K562 treated with DMSO at 1 percent for 4 hours (cell line): Measurements from ENCODE around the gene PTPRC. TPM values are rescaled to one million over a fixed set of nuclear protein-coding genes. Genes with fewer than 3 reads are reported as not detected.

Experiments used
- total RNA-seq: library from RNA; unstranded; fragments of 300-600 nt; gene quantifications from 2 replicates; pipeline ENCODE4 v1.2.3, GENCODE V29; 2022; ENCODE audit not compliant: insufficient read depth

PTPRC gene, protein sequence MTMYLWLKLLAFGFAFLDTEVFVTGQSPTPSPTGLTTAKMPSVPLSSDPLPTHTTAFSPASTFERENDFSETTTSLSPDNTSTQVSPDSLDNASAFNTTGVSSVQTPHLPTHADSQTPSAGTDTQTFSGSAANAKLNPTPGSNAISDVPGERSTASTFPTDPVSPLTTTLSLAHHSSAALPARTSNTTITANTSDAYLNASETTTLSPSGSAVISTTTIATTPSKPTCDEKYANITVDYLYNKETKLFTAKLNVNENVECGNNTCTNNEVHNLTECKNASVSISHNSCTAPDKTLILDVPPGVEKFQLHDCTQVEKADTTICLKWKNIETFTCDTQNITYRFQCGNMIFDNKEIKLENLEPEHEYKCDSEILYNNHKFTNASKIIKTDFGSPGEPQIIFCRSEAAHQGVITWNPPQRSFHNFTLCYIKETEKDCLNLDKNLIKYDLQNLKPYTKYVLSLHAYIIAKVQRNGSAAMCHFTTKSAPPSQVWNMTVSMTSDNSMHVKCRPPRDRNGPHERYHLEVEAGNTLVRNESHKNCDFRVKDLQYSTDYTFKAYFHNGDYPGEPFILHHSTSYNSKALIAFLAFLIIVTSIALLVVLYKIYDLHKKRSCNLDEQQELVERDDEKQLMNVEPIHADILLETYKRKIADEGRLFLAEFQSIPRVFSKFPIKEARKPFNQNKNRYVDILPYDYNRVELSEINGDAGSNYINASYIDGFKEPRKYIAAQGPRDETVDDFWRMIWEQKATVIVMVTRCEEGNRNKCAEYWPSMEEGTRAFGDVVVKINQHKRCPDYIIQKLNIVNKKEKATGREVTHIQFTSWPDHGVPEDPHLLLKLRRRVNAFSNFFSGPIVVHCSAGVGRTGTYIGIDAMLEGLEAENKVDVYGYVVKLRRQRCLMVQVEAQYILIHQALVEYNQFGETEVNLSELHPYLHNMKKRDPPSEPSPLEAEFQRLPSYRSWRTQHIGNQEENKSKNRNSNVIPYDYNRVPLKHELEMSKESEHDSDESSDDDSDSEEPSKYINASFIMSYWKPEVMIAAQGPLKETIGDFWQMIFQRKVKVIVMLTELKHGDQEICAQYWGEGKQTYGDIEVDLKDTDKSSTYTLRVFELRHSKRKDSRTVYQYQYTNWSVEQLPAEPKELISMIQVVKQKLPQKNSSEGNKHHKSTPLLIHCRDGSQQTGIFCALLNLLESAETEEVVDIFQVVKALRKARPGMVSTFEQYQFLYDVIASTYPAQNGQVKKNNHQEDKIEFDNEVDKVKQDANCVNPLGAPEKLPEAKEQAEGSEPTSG (N-terminal part only)
- total RNA-seq, result 41.6 and 46.6 TPM in 2 replicates

DNA sequence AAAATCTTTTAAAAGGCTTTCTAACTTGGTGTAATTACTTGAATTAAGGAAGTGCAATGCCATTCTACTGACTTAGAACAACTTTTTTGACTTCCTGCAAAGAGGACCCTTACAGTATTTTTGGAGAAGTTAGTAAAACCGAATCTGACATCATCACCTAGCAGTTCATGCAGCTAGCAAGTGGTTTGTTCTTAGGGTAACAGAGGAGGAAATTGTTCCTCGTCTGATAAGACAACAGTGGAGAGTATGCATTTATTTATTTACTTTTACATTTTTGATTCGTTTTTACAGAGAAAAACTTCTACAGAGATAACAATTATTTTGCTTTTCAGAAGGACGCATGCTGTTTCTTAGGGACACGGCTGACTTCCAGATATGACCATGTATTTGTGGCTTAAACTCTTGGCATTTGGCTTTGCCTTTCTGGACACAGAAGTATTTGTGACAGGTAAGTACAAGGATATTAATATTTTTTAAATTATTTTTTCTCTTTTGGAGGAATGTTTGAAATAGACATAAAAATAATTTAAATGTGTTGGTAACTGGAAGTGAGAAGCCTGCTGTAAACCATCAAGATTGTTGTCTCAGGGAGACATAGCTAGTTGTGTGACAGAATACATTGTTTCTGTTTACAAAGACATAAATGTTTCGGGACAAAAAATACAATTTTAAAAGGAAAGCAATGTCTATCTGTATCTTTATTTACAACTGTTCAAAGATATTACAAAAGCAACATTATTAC is at the start of gene PTPRC:
TSS of gene PTPRC (plus strand) at position 147 of the 742 bp plus-strand sequence. CDS start at position 376, 229 bp downstream.

Other genes starting within 250 kb of the PTPRC start
- gene ATP6V1G3, start 98.4 kb upstream of the PTPRC start, total RNA-seq, result not detected in 2 replicates